Activated naive CD4-positive, alpha-beta T cell treated with anti-CD3 and anti-CD28 coated beads, Interleukin-2, amount 10 ng/mL, durations not matched to agents 7 days and 5 days (primary cell): ENCODE measurements around the gene TMEM59L.

Experiments
- CTCF ChIA-PET: fragments of 350-600 bp; sonication (Branson Sonifier 250); formaldehyde crosslinking; loops from one replicate; lab custom pipeline; 2021; ENCODE audit warnings: antibody characterized with exemption; lab: Charles Lee
- DNase-seq: peaks from one replicate; pipeline ENCODE4 v3.0.0-alpha.2; 2020
- H3K27ac Mint-ChIP-seq: one replicate; pipeline ENCODE4 v1.8.0; 2021; ENCODE audit warnings: mild to moderate bottlenecking, moderate library complexity, mixed read lengths
- H3K27me3 Mint-ChIP-seq: one replicate; pipeline ENCODE4 v1.8.0; 2021; ENCODE audit warnings: mild to moderate bottlenecking, mixed read lengths
- H3K36me3 Mint-ChIP-seq: one replicate; pipeline ENCODE4 v1.8.0; 2021; ENCODE audit warnings: mixed read lengths
- H3K4me1 Mint-ChIP-seq: one replicate; pipeline ENCODE4 v1.8.0; 2021; ENCODE audit warnings: mixed read lengths
- H3K4me3 Mint-ChIP-seq: one replicate; pipeline ENCODE4 v1.8.0; 2021; ENCODE audit warnings: mild to moderate bottlenecking, moderate library complexity, mixed read lengths
- H3K9me3 Mint-ChIP-seq: one replicate; pipeline ENCODE4 v1.8.0; 2021; ENCODE audit warnings: mixed read lengths

The TMEM59L gene

GRCh38 chr19:18660051-18660910, 47.6 kb downstream of the TMEM59L start:
- Mint-ChIP-seq H3K4me1 (peaks cover 8% of the 10 kb centered on the region), H3K4me3 (no peak overlapping the region), H3K36me3 (no peaks in the 10 kb centered on the region), H3K27me3 (no peaks in the 10 kb centered on the region), H3K9me3 (no peaks in the 10 kb centered on the region), H3K27ac (no peak overlapping the region)
- no peak for DNase-seq
- CTCF ChIA-PET: no interaction called here

DNA sequence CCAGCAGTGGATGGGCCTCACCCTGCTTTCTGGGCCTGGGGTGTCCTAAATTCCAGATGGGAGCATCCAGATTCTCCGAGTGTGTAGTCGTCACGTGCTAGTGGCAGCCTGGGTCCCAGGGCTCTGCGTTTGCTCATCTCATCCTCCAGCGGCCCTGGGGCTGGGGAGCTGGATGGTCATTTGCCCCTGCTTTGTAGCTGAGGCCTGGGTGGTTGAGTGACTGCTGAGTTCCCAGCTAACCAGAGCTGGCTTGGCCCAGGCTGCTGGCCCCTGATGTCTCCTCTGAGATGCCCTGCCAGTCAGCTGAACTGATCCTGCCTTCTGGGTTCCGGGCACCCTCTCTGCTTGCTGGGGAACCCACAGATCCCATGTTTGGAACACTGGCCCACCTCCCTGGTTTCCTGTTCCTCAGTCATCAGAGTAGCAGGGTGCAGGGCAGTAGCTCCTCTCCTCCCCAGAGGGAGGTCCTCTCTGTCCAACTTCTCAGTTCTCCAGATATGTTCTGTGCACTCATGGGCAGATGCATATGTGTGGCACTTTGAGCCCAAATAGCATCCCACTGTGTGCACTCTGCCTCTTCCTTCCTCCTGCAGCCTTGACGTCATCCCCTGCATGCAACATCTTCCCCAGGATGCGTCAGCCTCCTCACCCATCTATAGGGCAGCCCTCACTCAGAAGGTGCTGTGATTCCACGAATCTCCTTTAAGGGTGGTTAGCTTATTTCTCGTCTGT, 48.4 kb downstream of the TMEM59L start:
- no peak for DNase-seq
- H3K27ac Mint-ChIP-seq: no peak overlapping the region
- no peaks in the 10 kb centered on the region for H3K36me3 Mint-ChIP-seq
- H3K9me3 Mint-ChIP-seq: no peaks in the 10 kb centered on the region
- no peak overlapping the region for H3K4me3 Mint-ChIP-seq
- H3K27me3 Mint-ChIP-seq: no peaks in the 10 kb centered on the region
- H3K4me1 Mint-ChIP-seq: peaks cover 8% of the 10 kb centered on the region
- CTCF ChIA-PET: interaction anchor here (0.9 kb wide), 1 partner anchor 14 kb away, joined by 3 read pairs; no protein-coding TSS in a partner anchor

DNA sequence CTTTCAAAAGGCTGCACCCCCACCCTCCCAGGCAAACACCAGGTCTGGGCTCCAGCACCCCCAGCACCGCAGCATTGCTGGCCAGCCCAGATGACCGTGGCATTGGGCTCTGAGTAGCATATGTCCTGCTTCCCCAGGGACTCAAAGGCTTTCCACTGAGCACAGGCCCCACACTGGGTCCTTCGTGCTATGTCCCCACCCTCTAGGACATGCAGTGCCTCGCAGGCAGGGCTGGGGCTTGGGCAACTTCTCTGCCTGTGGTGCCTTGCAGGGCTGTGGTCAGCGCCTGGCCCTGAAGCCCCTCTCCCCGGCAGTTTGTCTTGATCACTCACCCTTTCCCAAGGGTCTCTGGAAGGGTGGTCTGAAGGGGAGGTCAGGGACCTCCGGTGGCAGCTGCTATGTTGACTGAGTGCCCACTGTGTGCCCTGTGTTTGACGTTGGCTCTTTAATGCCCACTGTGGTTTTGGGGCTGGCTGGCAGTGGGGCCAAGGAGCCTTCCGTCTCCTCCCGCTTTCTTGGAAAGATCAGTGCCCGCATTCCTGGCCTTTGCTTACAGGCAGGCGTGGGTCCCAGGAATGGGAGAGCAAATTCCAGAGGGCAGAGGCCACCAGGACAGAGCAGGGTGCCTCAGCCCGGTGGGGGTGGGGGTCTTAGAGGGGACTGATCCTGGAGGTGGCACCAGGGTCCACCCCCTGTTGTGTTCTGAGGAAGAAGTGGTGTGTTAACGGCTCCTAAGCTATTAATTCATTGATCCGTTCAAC, 50.5 kb downstream of the TMEM59L start:
- CTCF ChIA-PET: no interaction called here
- Mint-ChIP-seq H3K36me3 (peaks cover 6% of the 10 kb centered on the region), H3K4me3 (no peak overlapping the region), H3K27me3 (no peaks in the 10 kb centered on the region), H3K9me3 (no peaks in the 10 kb centered on the region), H3K4me1 (peaks cover 8% of the 10 kb centered on the region), H3K27ac (no peak overlapping the region)
- DNase-seq: no peak

GRCh38 chr19:18663940-18664530, 51.4 kb downstream of the TMEM59L start:
- no peak overlapping the region for H3K4me3 Mint-ChIP-seq
- H3K36me3 Mint-ChIP-seq: peaks cover 6% of the 10 kb centered on the region
- H3K27ac Mint-ChIP-seq: peak overlapping the region; percentile 79
- H3K4me1 Mint-ChIP-seq: peaks cover 8% of the 10 kb centered on the region
- no peaks in the 10 kb centered on the region for H3K9me3 Mint-ChIP-seq
- DNase-seq: peak; percentile 35
- H3K27me3 Mint-ChIP-seq: no peaks in the 10 kb centered on the region
- CTCF ChIA-PET: no interaction called here

- Mint-ChIP-seq H3K36me3 (peaks cover 16% of the 10 kb centered on the region), H3K9me3 (no peaks in the 10 kb centered on the region), H3K27me3 (no peaks in the 10 kb centered on the region), H3K27ac (no peak overlapping the region), H3K4me1 (peaks cover 8% of the 10 kb centered on the region), H3K4me3 (no peak overlapping the region)
- DNase-seq: no peak
- CTCF ChIA-PET: no interaction called here
Measured at GRCh38 chr19:18665771-18666202, 53.1 kb downstream of the TMEM59L start.

GRCh38 chr19:18666317-18666716, 53.6 kb downstream of the TMEM59L start:
- Mint-ChIP-seq H3K4me1 (peaks cover 8% of the 10 kb centered on the region), H3K27me3 (no peaks in the 10 kb centered on the region)
- CTCF ChIA-PET: no interaction called here

GRCh38 chr19:18666784-18667183, 54.1 kb downstream of the TMEM59L start:
- no peaks in the 10 kb centered on the region for H3K27me3 Mint-ChIP-seq
- H3K36me3 Mint-ChIP-seq: peaks cover 16% of the 10 kb centered on the region
- H3K27ac Mint-ChIP-seq: no peak overlapping the region
- H3K9me3 Mint-ChIP-seq: no peaks in the 10 kb centered on the region
- peaks cover 8% of the 10 kb centered on the region for H3K4me1 Mint-ChIP-seq
- DNase-seq: no peak
- CTCF ChIA-PET: no interaction called here
- H3K4me3 Mint-ChIP-seq: no peak overlapping the region

More at GRCh38 chr19:18666317-18666716, 53.6 kb downstream of the TMEM59L start:
- H3K9me3 Mint-ChIP-seq: no peaks in the 10 kb centered on the region
- H3K36me3 Mint-ChIP-seq: peaks cover 16% of the 10 kb centered on the region
- no peak overlapping the region for H3K27ac Mint-ChIP-seq
- no peak overlapping the region for H3K4me3 Mint-ChIP-seq
- no peak for DNase-seq

DNA sequence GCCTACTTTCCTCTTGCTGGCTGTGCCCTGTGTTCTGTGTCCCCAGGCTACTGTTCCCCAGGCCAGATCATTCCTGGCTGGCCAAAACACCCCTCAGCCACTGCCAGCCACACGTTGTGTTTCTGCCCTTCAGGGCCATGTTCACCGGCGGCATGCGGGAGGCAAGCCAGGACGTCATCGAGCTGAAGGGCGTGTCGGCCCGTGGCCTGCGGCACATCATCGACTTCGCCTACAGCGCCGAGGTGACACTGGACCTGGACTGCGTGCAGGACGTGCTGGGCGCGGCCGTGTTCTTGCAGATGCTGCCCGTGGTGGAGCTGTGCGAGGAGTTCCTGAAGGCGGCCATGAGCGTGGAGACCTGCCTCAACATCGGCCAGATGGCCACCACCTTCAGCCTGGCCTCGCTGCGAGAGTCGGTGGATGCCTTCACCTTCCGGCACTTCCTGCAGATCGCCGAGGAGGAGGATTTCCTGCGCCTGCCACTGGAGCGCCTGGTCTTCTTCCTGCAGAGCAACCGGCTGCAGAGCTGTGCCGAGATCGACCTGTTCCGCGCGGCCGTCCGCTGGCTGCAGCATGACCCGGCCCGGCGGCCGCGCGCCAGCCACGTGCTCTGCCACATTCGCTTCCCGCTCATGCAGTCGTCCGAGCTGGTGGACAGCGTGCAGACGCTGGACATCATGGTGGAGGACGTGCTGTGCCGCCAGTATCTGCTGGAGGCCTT, 55.0 kb downstream of the TMEM59L start:
- H3K9me3 Mint-ChIP-seq: no peaks in the 10 kb centered on the region

DNA sequence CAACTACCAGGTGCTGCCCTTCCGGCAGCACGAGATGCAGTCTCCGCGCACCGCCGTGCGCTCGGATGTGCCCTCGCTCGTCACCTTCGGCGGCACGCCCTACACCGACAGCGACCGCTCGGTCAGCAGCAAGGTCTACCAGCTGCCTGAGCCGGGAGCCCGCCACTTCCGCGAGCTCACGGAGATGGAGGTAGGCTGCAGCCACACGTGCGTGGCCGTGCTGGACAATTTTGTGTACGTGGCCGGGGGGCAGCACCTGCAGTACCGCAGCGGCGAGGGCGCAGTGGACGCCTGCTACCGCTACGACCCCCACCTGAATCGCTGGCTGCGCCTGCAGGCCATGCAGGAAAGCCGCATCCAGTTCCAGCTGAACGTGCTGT, 55.6 kb downstream of the TMEM59L start:
- H3K27ac Mint-ChIP-seq: no peak overlapping the region
- CTCF ChIA-PET: no interaction called here

More for the DNA sequence above, 55.0 kb downstream of the TMEM59L start:
- CTCF ChIA-PET: no interaction called here
- H3K4me1 Mint-ChIP-seq: peaks cover 8% of the 10 kb centered on the region
- H3K27ac Mint-ChIP-seq: no peak overlapping the region
- H3K4me3 Mint-ChIP-seq: no peak overlapping the region
- H3K27me3 Mint-ChIP-seq: no peaks in the 10 kb centered on the region
- peaks cover 16% of the 10 kb centered on the region for H3K36me3 Mint-ChIP-seq
- DNase-seq: no peak

GRCh38 chr19:18668744-18669523, 56.3 kb downstream of the TMEM59L start:
- H3K36me3 Mint-ChIP-seq: peaks cover 16% of the 10 kb centered on the region
- CTCF ChIA-PET: no interaction called here
- no peak overlapping the region for H3K4me3 Mint-ChIP-seq
- H3K4me1 Mint-ChIP-seq: peaks cover 4% of the 10 kb centered on the region
- DNase-seq: no peak
- no peaks in the 10 kb centered on the region for H3K27me3 Mint-ChIP-seq
- no peak overlapping the region for H3K27ac Mint-ChIP-seq
- H3K9me3 Mint-ChIP-seq: no peaks in the 10 kb centered on the region

More for the DNA sequence above, 55.6 kb downstream of the TMEM59L start:
- H3K27me3 Mint-ChIP-seq: no peaks in the 10 kb centered on the region
- no peak for DNase-seq
- H3K36me3 Mint-ChIP-seq: peaks cover 16% of the 10 kb centered on the region
- H3K9me3 Mint-ChIP-seq: no peaks in the 10 kb centered on the region
- peaks cover 8% of the 10 kb centered on the region for H3K4me1 Mint-ChIP-seq
- no peak overlapping the region for H3K4me3 Mint-ChIP-seq

DNA sequence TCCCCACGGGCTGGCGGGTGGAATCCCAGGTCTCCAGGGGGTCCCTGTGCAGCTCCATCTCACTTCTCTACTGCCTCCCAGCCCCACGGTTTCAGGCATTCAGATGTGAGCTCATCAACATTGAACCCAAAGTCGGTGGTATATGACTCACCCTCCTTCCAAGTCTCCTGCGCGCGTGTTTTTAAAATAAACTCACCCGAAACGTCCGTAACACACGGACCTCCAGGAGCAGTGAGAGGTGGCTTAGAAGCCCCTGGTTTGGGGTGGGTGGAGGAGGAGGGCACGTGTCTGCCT, 56.8 kb downstream of the TMEM59L start:
- peaks cover 16% of the 10 kb centered on the region for H3K36me3 Mint-ChIP-seq
- DNase-seq: no peak
- H3K4me3 Mint-ChIP-seq: no peak overlapping the region
- CTCF ChIA-PET: no interaction called here
- no peak overlapping the region for H3K27ac Mint-ChIP-seq
- H3K9me3 Mint-ChIP-seq: no peaks in the 10 kb centered on the region
- H3K27me3 Mint-ChIP-seq: no peaks in the 10 kb centered on the region
- no peaks in the 10 kb centered on the region for H3K4me1 Mint-ChIP-seq

- Mint-ChIP-seq H3K36me3 (peaks cover 16% of the 10 kb centered on the region), H3K27ac (peak overlapping the region; percentile 3), H3K27me3 (no peaks in the 10 kb centered on the region), H3K4me3 (no peak overlapping the region), H3K4me1 (no peaks in the 10 kb centered on the region), H3K9me3 (no peaks in the 10 kb centered on the region)
- CTCF ChIA-PET: no interaction called here
- no peak for DNase-seq
Measured at GRCh38 chr19:18669883-18670282, 57.2 kb downstream of the TMEM59L start.

DNA sequence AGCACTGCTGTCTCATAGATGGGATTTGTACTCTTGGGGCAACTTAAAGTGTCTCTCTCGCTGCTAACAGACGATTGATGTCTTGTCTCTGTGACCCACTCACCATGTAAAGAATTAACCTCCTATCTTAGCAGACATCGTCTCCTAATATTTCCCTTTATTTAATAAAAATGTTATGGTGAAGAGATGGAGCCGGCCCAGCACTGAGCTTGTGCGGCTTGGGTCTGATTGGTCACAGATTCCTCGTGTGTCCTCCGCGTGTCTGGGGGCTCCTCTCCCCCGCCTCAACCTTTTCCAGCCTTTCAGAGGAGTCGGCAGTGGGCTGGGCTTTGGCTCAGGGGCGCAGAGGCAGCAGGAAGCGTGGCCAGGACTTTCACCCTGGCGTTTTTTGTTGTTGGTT, 57.6 kb downstream of the TMEM59L start:
- Mint-ChIP-seq H3K4me3 (no peak overlapping the region), H3K4me1 (no peaks in the 10 kb centered on the region), H3K36me3 (peaks cover 16% of the 10 kb centered on the region), H3K9me3 (no peaks in the 10 kb centered on the region), H3K27me3 (no peaks in the 10 kb centered on the region), H3K27ac (no peak overlapping the region)
- no peak for DNase-seq
- CTCF ChIA-PET: no interaction called here
